Adipocyte (in vitro differentiated cells): ENCODE data around the gene UBE2K.
"Not testable (repeated sequence)": the region's sequence is repeated elsewhere in the genome, so short reads cannot be mapped to it uniquely, and the experiment has no call there.

Experiments
- DNase-seq: peaks from one replicate; pipeline ENCODE4 v3.0.0-alpha.2; 2015; ENCODE audit warnings: low read depth
- H3K27me3 ChIP-seq: replicated peaks from 2 replicates; pipeline ENCODE4 v1.7.0; 2013; ENCODE audit warnings: mild to moderate bottlenecking, low read length, moderate library complexity; ENCODE audit not compliant: control insufficient read depth, insufficient read depth
- H3K36me3 ChIP-seq: 2 replicates; pipeline ENCODE4 v1.7.0; 2013; ENCODE audit warnings: low read length, mild to moderate bottlenecking, moderate library complexity; ENCODE audit not compliant: control insufficient read depth, insufficient read depth, severe bottlenecking
- H3K4me1 ChIP-seq: 2 replicates; pipeline ENCODE4 v1.7.0; 2013; ENCODE audit warnings: mild to moderate bottlenecking, low read length, moderate library complexity; ENCODE audit not compliant: control insufficient read depth, insufficient read depth
- H3K4me3 ChIP-seq: 2 replicates; pipeline ENCODE4 v1.7.0; 2013; ENCODE audit warnings: mild to moderate bottlenecking, low read length, moderate library complexity
- H3K9ac ChIP-seq: 2 replicates; pipeline ENCODE4 v1.7.0; 2013; ENCODE audit warnings: mild to moderate bottlenecking, low read length, moderate library complexity
- H3K9me3 ChIP-seq: 2 replicates; pipeline ENCODE4 v1.7.0; 2013; ENCODE audit warnings: mild to moderate bottlenecking, low read length, moderate library complexity; ENCODE audit not compliant: control insufficient read depth

The UBE2K gene

GRCh38 chr4:39813033-39813432 lies 115.1 kb downstream of the UBE2K start:
- not testable (repeated sequence) for H3K36me3 ChIP-seq, H3K9ac ChIP-seq, H3K4me3 ChIP-seq, H3K4me1 ChIP-seq, H3K27me3 ChIP-seq, H3K9me3 ChIP-seq, DNase-seq

- not testable (repeated sequence) for H3K4me1 ChIP-seq, H3K9me3 ChIP-seq, H3K4me3 ChIP-seq, H3K9ac ChIP-seq, H3K36me3 ChIP-seq, H3K27me3 ChIP-seq, DNase-seq
Measured at GRCh38 chr4:39813761-39814160, 115.8 kb downstream of the UBE2K start.

GRCh38 chr4:39814403-39815185 lies 116.7 kb downstream of the UBE2K start:
- Histone ChIP-seq H3K36me3 (no peaks in the 10 kb centered on the region), H3K27me3 (no peaks in the 10 kb centered on the region), H3K9me3 (no peaks in the 10 kb centered on the region), H3K4me1 (no peaks in the 10 kb centered on the region), H3K9ac (no peak overlapping the region), H3K4me3 (no peak overlapping the region)
- DNase-seq, result no peak

- DNase-seq, result no peak
- Histone ChIP-seq H3K4me1 (peaks cover 14% of the 10 kb centered on the region), H3K9ac (no peak overlapping the region), H3K27me3 (no peaks in the 10 kb centered on the region), H3K36me3 (no peaks in the 10 kb centered on the region), H3K9me3 (no peaks in the 10 kb centered on the region), H3K4me3 (no peak overlapping the region)
Measured at GRCh38 chr4:39818646-39819045, 120.7 kb downstream of the UBE2K start.

GRCh38 chr4:39820186-39820585 lies 122.2 kb downstream of the UBE2K start:
- Histone ChIP-seq H3K4me1 (peaks cover 25% of the 10 kb centered on the region), H3K36me3 (peaks cover 11% of the 10 kb centered on the region), H3K9me3 (no peaks in the 10 kb centered on the region), H3K4me3 (no peak overlapping the region), H3K27me3 (no peaks in the 10 kb centered on the region), H3K9ac (no peak overlapping the region)
- no peak for DNase-seq

GRCh38 chr4:39821951-39822350 lies 124.0 kb downstream of the UBE2K start:
- H3K27me3 ChIP-seq, result no peaks in the 10 kb centered on the region
- no peak overlapping the region for H3K4me3 ChIP-seq
- peaks cover 36% of the 10 kb centered on the region for H3K4me1 ChIP-seq
- H3K9ac ChIP-seq, result no peak overlapping the region
- DNase-seq, result no peak
- H3K9me3 ChIP-seq, result no peaks in the 10 kb centered on the region
- H3K36me3 ChIP-seq, result peaks cover 12% of the 10 kb centered on the region

GRCh38 chr4:39822662-39823061 lies 124.7 kb downstream of the UBE2K start:
- H3K36me3 ChIP-seq, result peaks cover 19% of the 10 kb centered on the region
- H3K4me3 ChIP-seq, result no peak overlapping the region
- no peak overlapping the region for H3K9ac ChIP-seq
- H3K4me1 ChIP-seq, result peaks cover 36% of the 10 kb centered on the region
- no peak for DNase-seq
- no peaks in the 10 kb centered on the region for H3K27me3 ChIP-seq
- no peaks in the 10 kb centered on the region for H3K9me3 ChIP-seq

- peak; percentile 81 for DNase-seq
- Histone ChIP-seq H3K9me3 (no peaks in the 10 kb centered on the region), H3K4me1 (peaks cover 36% of the 10 kb centered on the region), H3K4me3 (no peak overlapping the region), H3K27me3 (no peaks in the 10 kb centered on the region), H3K36me3 (peaks cover 24% of the 10 kb centered on the region), H3K9ac (no peak overlapping the region)
Measured at GRCh38 chr4:39823191-39823590, 125.3 kb downstream of the UBE2K start.

- Histone ChIP-seq H3K27me3 (no peaks in the 10 kb centered on the region), H3K36me3 (peaks cover 39% of the 10 kb centered on the region), H3K9me3 (no peaks in the 10 kb centered on the region), H3K9ac (peak overlapping the region; percentile 62), H3K4me1 (peaks cover 36% of the 10 kb centered on the region), H3K4me3 (no peak overlapping the region)
- no peak for DNase-seq
Measured at GRCh38 chr4:39825090-39825489, 127.2 kb downstream of the UBE2K start.

GRCh38 chr4:39825741-39826231 lies 127.8 kb downstream of the UBE2K start:
- H3K27me3 ChIP-seq, result no peaks in the 10 kb centered on the region
- no peak overlapping the region for H3K4me3 ChIP-seq
- peak overlapping the region; percentile 62 for H3K9ac ChIP-seq
- peaks cover 36% of the 10 kb centered on the region for H3K4me1 ChIP-seq
- H3K36me3 ChIP-seq, result peaks cover 46% of the 10 kb centered on the region
- no peaks in the 10 kb centered on the region for H3K9me3 ChIP-seq
- DNase-seq, result peak; percentile 45
